ENCODE measurements around the gene NOL6. TPM values are rescaled to one million over a fixed set of nuclear protein-coding genes. Genes with fewer than 3 reads are reported as not detected.

Gene NOL6
- total and polyA plus RNA-seq, 2 of the 8 experiments (the other 6 are each of a cell fraction or from before 2014, with no cell fraction given) = 44.0 to 55.0 TPM

DNA sequence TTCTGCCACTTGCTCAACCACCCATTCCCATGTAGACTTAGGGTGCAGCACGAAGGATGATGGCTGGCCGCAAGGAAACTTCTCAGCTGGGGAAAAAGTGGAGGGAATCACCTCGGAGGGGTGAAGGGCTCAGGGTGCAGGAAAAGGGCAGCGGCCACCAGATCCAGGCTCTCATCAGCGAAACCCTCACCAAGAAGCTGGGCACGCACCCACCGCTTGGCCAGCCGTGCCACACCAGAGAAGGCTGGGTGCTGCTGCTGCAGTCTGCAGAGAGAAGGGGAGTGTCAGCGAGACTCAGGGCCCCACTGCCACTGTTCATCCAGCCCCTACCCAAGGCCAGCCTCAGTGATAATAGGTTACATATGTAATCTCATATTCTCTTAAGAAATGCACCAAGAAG lies 8.6 kb downstream of the NOL6 start:
- WGBS, 2 experiments (ENCODE audit: extremely low coverage in 1 of 2, insufficient coverage in 1 of 2, insufficient read length in 1 of 2, insufficient replicate concordance in 2 of 2, low coverage in 1 of 2, low lambda C conversion rate in 2 of 2, missing lambda C conversion rate in 1 of 2) = 87% methylated on average over 9 of the region's 9 CpGs; no CpG with 5 or more reads in 1 of the 2 experiments
- TF ChIP-seq KDM5A (IDR thresholded peaks at IDR 0.05; ENCODE audit: low read length) = no peak
- TF ChIP-seq EP300 (IDR thresholded peaks at IDR 0.05; ENCODE audit: borderline replicate concordance in 1 of 2, low read depth in 2 of 2, low read length in 2 of 2) = no peak
- TF ChIP-seq EZH2 (IDR thresholded peaks at IDR 0.05; ENCODE audit: low read depth, low read length, severe bottlenecking) = no peak
- no peak for TF ChIP-seq ZNF274 (IDR thresholded peaks at IDR 0.05; ENCODE audit: borderline replicate concordance, extremely low read depth, low read length)

More for the DNA sequence above, 8.6 kb downstream of the NOL6 start:
- no peak overlapping the region for H3K27ac ChIP-seq (ENCODE audit: low read depth, low read length)
- 0 out of 2 replicates have a peak, but pooled peaks cover 1% of the 10 kb centered on the region for H3K23me2 ChIP-seq (ENCODE audit: low read depth, low read length)
- peaks cover 2 to 24% of the 10 kb centered on the region in 2 experiments for H4K20me1 ChIP-seq (replicated peaks in 1 of 2; ENCODE audit: control insufficient read depth in 1 of 2, insufficient read depth in 2 of 2, low read length in 2 of 2)
- H4K91ac ChIP-seq (replicated peaks; ENCODE audit: insufficient read length, low read length) = no peak overlapping the region
- POLR2A ChIA-PET (ENCODE audit: partially characterized antibody) = interaction anchor here (0.7 to 5.8 kb wide), 9 partner anchors 7 to 175 kb away, joined by 3 to 34 read pairs (median 3); partner anchors contain the start of genes NFX1 and NOL6
- no peak overlapping the region for H2BK120ac ChIP-seq (replicated peaks; ENCODE audit: low read depth, low read length)
- no peak overlapping the region for H2BK12ac ChIP-seq (ENCODE audit: low read depth, low read length)
- no peak overlapping the region for H4K5ac ChIP-seq (ENCODE audit: insufficient read length, low read depth, low read length)
- H2BK20ac ChIP-seq (ENCODE audit: low read length) = no peak overlapping the region
- no peak overlapping the region for H2BK5ac ChIP-seq (ENCODE audit: low read depth, low read length)
- H3K18ac ChIP-seq (ENCODE audit: extremely low read depth, low read length) = no peak overlapping the region
- no peaks in the 10 kb centered on the region for H3K27me3 ChIP-seq (replicated peaks in 1 of 4; ENCODE audit: control insufficient read depth in 3 of 4, extremely low read depth in 1 of 4, insufficient read depth in 3 of 4, low read length in 3 of 4)
- H3K9me3 ChIP-seq (ENCODE audit: insufficient read depth in 2 of 2, low read depth in 1 of 2, low read length in 1 of 2) = no peaks in the 10 kb centered on the region
- no peaks in the 10 kb centered on the region for H3K4me1 ChIP-seq (replicated peaks in 1 of 4; ENCODE audit: control insufficient read depth in 3 of 4, insufficient read depth in 4 of 4, low read length in 3 of 4)
- no peaks in the 10 kb centered on the region for H3K79me1 ChIP-seq (ENCODE audit: low read depth, low read length)
- H4K8ac ChIP-seq (ENCODE audit: extremely low read depth, insufficient read depth, low read length) = no peak overlapping the region
- no peak overlapping the region for H2BK15ac ChIP-seq (ENCODE audit: low read length)
- no peak overlapping the region for H3K9ac ChIP-seq (replicated peaks in 1 of 4; ENCODE audit: extremely low read depth in 1 of 4, low read depth in 3 of 4, low read length in 3 of 4)
- no peak overlapping the region for H2AK5ac ChIP-seq (ENCODE audit: low read depth, low read length)
- H3K36me3 ChIP-seq (ENCODE audit: control insufficient read depth in 2 of 4, insufficient read depth in 4 of 4, low read length in 3 of 4) = peaks cover 56 to 76% (median 71%) of the 10 kb centered on the region in 4 experiments
- H3K4ac ChIP-seq (replicated peaks; ENCODE audit: insufficient read length, low read depth, low read length) = no peak overlapping the region
- no peak for DNase-seq (ENCODE audit: low read depth in 1 of 2, low spot score in 2 of 2)
- no peak overlapping the region for H3K23ac ChIP-seq (ENCODE audit: insufficient read length)
- no peak overlapping the region for H3K56ac ChIP-seq (replicated peaks; ENCODE audit: insufficient read length, low read depth, low read length)
- no peaks in the 10 kb centered on the region for H3K79me2 ChIP-seq (ENCODE audit: control insufficient read depth in 1 of 2, insufficient read depth in 2 of 2, low read length in 2 of 2)
- FAIRE-seq = no peak
- CTCF ChIA-PET (ENCODE audit: partially characterized antibody) = interaction anchor here (0.7 to 21.6 kb wide), 10 partner anchors 2 to 178 kb away, joined by 3 to 358 read pairs (median 20); partner anchors contain the start of genes AQP3, AQP7 and NOL6
- no peak overlapping the region for H3K4me2 ChIP-seq (ENCODE audit: insufficient read depth in 1 of 2, low read depth in 2 of 2, low read length in 2 of 2)
- no peak overlapping the region for H3K4me3 ChIP-seq (ENCODE audit: extremely low read depth in 1 of 4, insufficient read depth in 2 of 4, low read depth in 3 of 4, low read length in 4 of 4)
- no peak overlapping the region for H3K14ac ChIP-seq (ENCODE audit: insufficient read length)
- no peak overlapping the region for H2AFZ ChIP-seq (ENCODE audit: low read length)
